ENCODE measurements around the gene LTF. TPM values are rescaled to one million over a fixed set of nuclear protein-coding genes. Genes with fewer than 3 reads are reported as not detected.
"Not testable (repeated sequence)": the region's sequence is repeated elsewhere in the genome, so short reads cannot be mapped to it uniquely, and the experiment has no call there.

LTF gene
- total RNA-seq, 2 experiments from 2014 or later = not detected

DNA sequence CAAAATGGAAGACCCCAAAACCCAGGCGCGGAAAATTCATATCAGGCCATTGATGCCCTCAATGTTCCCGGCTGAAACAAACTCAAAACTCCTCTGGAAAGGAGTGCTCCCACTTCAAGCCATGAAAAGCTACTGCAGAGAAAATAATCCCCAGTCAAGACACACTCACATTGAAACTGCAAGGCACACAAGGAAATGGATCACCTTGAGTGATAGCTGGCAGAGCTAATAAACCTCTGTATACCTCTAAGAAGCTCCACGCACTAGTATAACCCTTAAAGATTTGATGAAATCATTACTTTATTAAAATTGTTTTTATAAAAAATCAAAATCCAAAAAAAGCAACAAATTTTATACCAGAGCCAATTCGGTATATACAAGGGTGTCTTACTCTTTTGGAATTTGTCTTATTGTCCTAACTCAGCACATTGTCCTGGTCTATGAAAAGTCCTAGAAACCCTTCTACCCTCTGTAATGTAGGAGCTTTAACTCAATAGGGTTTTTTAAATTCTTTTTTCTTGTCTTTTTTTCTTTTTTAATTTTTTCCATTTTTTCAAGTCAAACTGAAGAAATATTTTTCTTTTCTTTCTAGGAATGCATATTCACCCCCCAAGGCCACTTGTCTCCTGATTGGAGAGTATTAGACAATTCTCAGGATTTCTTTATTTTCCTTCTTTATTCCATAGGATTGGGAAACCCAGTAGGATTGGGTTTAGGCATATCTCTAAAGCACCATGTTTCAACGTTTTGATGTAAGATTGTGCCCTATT, 66.3 kb downstream of the LTF start:
- Mint-ChIP-seq H3K4me1 (peaks cover 18% of the 10 kb centered on the region), H3K27me3 (peaks cover 12% of the 10 kb centered on the region), H3K4me3 (no peak overlapping the region), H3K27ac (no peak overlapping the region), H3K36me3 (ENCODE audit: low read depth) (no peaks in the 10 kb centered on the region), H3K9me3 (peaks cover 4% of the 10 kb centered on the region)
- CTCF ChIA-PET = interaction anchor here (0.6 to 1.0 kb wide), 3 partner anchors 9 to 485 kb away, joined by 3 to 4 read pairs (median 4); no protein-coding TSS in a partner anchor
- DNase-seq = no peak
- POLR2A ChIA-PET = no interaction called here

DNA sequence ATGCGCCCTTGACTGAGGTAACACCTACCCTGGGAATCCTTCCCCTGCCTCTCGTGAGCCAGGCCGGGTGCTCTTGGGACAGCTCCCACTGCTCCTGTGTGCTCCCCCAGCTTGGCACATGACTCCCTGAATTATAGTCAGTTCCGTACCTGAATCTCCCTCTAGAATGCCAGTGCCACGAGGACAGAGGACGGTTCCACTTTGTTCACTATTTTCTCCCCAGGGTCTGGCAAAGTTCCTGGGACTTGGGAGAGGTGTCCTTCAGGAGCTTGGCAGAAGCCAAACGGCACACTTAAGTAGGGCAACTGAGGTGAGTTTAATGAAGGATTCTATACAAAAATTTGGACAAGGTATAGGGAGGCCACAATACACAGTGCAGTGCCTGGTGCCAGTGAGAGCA, 67.6 kb downstream of the LTF start:
- Mint-ChIP-seq H3K4me1 (peaks cover 18% of the 10 kb centered on the region), H3K9me3 (peaks cover 2% of the 10 kb centered on the region), H3K36me3 (ENCODE audit: low read depth) (no peaks in the 10 kb centered on the region), H3K27ac (no peak overlapping the region), H3K27me3 (peaks cover 6% of the 10 kb centered on the region), H3K4me3 (no peak overlapping the region)
- no peak for DNase-seq
- ChIA-PET CTCF (no interaction called here), POLR2A (no interaction called here)

DNA sequence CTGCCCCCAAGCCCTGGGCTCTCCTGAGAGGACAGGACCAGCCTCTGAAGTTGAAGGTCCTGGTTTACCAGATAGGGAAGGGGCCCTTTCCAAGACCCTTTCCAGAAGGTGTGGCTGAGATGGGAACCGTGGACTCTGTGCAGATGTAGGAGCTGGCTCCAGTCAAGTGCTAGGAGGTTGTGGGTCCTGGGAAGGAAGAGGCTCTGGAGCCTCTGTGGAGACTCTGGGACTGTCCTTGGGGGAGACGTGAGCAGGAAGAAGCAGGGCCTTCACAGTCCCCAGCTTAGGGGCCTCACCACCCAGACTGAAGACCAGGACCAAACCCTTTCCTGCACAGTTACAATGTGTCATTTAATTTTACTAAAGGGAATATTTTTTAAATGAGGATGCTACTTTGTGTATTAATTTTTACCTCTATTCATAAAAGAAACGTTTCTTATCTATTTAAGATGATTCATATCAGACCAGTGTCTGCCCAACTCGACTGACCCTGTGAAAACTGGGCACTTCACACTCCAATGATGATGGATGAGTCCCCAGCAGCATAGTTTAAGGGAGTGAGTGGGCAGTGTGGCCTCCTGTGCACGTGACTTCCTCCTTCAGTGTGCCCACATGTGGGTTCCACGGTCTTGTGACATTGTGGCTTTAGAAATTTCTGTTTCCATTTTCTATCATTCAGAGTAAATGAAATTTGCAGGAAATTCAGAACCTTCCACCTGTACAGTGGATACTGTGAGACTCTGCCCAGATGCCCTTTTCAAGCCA, 68.8 kb downstream of the LTF start:
- Mint-ChIP-seq H3K27me3 (peaks cover 6% of the 10 kb centered on the region), H3K4me3 (no peak overlapping the region), H3K36me3 (ENCODE audit: low read depth) (no peaks in the 10 kb centered on the region), H3K4me1 (peaks cover 18% of the 10 kb centered on the region), H3K9me3 (peaks cover 2% of the 10 kb centered on the region), H3K27ac (no peak overlapping the region)
- POLR2A ChIA-PET = no interaction called here
- CTCF ChIA-PET = interaction anchor here (0.6 to 1.0 kb wide), 2 partner anchors 18 to 103 kb away, joined by 3 read pairs; no protein-coding TSS in a partner anchor
- DNase-seq = no peak

DNA sequence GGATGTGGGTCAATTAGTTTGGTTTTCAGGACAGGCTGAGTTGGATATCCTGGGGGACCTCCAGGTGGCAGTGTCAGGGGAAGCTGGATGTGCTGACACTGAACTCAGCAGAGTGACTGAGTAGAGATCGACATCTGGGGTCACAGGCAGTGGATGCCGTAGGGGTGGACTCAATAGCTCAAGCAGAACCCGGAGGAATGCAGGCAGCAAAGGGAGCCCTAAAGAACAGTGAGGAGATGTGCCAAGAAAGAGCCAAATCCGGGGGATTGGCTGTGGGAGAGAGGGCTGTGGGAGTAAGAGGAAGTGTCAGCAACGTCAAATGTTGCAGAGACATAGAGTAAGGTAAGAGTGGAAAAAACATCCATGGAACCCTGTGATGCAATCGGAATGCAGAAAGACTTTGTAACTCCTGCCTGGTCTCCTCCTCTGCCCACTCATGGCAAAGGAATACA, 69.5 kb downstream of the LTF start:
- ChIA-PET POLR2A (no interaction called here), CTCF (interaction anchor here (1.0 kb wide), 1 partner anchor 17 kb away, joined by 3 read pairs; no protein-coding TSS in a partner anchor)
- DNase-seq = no peak
- Mint-ChIP-seq H3K36me3 (ENCODE audit: low read depth) (no peaks in the 10 kb centered on the region), H3K27ac (no peak overlapping the region), H3K4me1 (peaks cover 18% of the 10 kb centered on the region), H3K27me3 (peaks cover 6% of the 10 kb centered on the region), H3K4me3 (no peak overlapping the region), H3K9me3 (peaks cover 2% of the 10 kb centered on the region)

DNA sequence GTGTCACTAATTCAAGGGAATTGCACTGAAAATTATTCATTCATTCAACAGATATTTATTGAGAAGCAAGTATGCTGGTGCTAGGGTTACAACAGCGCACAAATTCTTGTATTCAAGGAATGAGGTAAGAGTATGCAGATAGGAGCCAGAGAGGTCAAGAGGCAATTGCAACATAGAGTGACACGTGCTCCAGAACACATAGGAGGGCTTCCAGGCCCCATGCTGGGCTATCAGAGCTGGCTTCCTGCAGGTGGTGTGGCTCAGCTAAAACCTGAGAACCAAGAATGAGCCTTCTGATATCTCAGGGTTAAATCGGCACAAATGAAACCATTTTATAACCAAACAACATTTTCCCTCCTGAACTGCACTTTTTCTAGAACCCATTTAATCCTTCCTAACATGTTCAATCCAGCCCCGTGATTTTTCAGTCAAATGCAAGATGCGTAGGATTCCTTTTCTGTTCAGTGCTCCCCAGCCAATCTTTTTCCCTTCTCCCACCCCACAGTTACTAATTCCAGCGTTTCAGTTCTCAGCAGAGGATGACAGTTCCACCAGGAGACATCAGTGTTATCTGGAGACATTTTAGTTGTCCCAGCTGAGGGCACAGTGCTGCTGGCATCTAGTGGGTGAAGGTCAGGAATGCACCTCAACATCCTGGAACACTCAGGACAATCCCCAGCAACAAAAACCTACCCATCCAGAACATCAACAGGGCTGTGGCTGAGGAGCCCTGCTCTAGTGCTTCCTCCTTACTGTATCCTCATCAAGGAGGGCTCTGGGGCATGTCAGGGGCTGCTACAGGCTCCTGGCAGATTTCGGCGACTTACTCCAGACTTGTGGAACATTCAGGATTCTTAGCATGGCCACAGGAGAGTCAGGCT, 70.9 kb downstream of the LTF start:
- no peaks in the 10 kb centered on the region for H3K36me3 Mint-ChIP-seq (ENCODE audit: low read depth)
- no peak overlapping the region for H3K4me3 Mint-ChIP-seq
- ChIA-PET CTCF (interaction anchor here (0.7 kb wide), 1 partner anchor 37 kb away, joined by 3 read pairs; no protein-coding TSS in a partner anchor), POLR2A (no interaction called here)
- DNase-seq = no peak
- H3K27me3 Mint-ChIP-seq = peaks cover 6% of the 10 kb centered on the region
- peaks cover 18% of the 10 kb centered on the region for H3K4me1 Mint-ChIP-seq
- peaks cover 2% of the 10 kb centered on the region for H3K9me3 Mint-ChIP-seq
- no peak overlapping the region for H3K27ac Mint-ChIP-seq

DNA sequence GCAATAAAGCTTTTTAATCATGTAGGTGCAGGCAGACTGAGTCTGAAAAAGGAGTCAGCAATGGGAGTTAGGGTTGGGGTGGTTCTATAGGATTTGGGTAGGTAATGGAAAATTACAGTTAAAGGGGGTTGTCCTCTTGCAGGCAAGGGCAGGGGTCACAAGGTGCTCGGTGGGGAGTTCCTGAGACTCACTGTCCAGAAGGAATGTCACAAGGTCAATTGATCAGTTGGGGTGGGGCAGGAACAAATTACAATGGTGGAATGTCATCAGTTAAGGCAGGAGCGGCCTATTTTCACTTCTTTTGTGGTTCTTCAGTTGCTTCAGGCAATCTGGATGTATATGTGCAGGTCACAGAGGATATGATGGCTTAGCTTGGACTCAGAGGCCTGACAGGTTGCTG, 71.7 kb downstream of the LTF start:
- peaks cover 2% of the 10 kb centered on the region for H3K9me3 Mint-ChIP-seq
- DNase-seq = no peak
- no peak overlapping the region for H3K27ac Mint-ChIP-seq
- peaks cover 18% of the 10 kb centered on the region for H3K4me1 Mint-ChIP-seq
- POLR2A ChIA-PET = no interaction called here
- peaks cover 4% of the 10 kb centered on the region for H3K27me3 Mint-ChIP-seq
- H3K36me3 Mint-ChIP-seq (ENCODE audit: low read depth) = no peaks in the 10 kb centered on the region
- no peak overlapping the region for H3K4me3 Mint-ChIP-seq
- CTCF ChIA-PET = interaction anchor here (0.5 to 0.7 kb wide), 2 partner anchors 16 to 36 kb away, joined by 3 read pairs; no protein-coding TSS in a partner anchor

DNA sequence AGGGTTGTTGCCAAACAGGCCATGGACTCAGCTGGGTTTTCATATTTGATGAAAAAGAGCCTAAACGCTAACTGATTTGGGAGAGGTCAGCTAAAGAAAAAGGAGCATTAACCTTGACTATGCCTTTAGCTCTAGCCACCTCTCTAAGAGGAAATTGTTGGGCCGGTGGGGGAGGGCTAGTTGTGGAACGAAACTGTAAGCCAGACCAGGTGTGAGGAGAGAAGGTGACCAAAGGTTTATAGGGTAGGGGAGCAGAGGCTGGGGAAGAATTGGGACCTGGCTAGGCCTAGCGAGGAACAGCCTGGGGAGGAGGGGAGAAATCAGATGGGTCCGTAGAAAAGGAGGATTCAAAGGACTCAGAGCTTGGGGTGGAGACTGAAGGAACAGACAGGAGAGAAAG, 73.2 kb downstream of the LTF start:
- POLR2A ChIA-PET, H3K27ac Mint-ChIP-seq: not testable (repeated sequence)

DNA sequence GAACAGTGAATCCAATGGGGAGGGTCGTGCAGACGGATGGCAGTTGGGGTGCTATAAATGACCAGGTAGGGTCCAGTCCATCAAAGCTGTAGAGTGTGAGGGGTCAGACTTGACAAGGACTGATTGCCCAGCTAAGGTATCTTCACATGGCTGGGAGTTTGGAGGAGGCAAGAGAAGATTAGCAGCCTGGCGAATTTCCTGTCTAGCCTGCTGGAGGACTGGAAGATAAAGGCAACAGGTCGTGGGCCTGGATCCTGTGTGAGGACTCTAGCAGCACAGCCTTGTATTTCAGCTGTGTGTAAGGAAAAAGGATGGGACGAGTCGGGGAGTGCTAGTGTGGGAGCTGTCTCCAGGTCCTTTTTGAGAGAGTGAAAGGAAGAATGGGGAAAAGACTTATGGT, 75.4 kb downstream of the LTF start:
- Mint-ChIP-seq H3K9me3 (peaks cover 3% of the 10 kb centered on the region), H3K36me3 (ENCODE audit: low read depth) (no peaks in the 10 kb centered on the region), H3K4me3 (no peak overlapping the region), H3K27ac (no peak overlapping the region), H3K27me3 (no peaks in the 10 kb centered on the region), H3K4me1 (peaks cover 11% of the 10 kb centered on the region)
- POLR2A ChIA-PET = no interaction called here
- CTCF ChIA-PET = interaction anchor here (0.8 kb wide), 1 partner anchor 9 kb away, joined by 4 read pairs; no protein-coding TSS in a partner anchor
- DNase-seq = no peak

More for the DNA sequence above, 73.2 kb downstream of the LTF start:
- H3K36me3 Mint-ChIP-seq (ENCODE audit: low read depth); H3K4me3 Mint-ChIP-seq; H3K4me1 Mint-ChIP-seq; H3K27me3 Mint-ChIP-seq; H3K9me3 Mint-ChIP-seq; DNase-seq; CTCF ChIA-PET: not testable (repeated sequence)

DNA sequence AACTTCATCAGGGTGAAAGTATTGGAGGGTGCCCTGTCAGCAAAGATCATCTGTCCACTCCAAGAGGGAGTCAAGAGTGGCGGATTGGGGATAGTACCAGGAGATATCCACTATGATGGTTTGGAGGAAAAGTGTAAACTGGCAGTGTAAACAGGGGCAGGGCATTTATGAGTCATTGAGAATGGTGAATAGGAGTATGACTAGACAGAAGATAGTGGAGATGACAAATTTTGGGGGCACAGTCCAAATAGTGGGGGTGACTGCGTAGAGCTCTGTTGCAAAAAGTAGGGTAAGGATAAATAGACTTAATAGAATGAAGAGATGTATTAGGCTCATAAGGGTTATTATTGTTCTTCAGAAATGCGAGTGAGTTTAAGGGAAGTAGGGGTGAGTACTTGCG, 75.9 kb downstream of the LTF start:
- H3K9me3 Mint-ChIP-seq; H3K36me3 Mint-ChIP-seq (ENCODE audit: low read depth); H3K4me3 Mint-ChIP-seq; POLR2A ChIA-PET; H3K27ac Mint-ChIP-seq; DNase-seq; H3K27me3 Mint-ChIP-seq: not testable (repeated sequence)
- peaks cover 15% of the 10 kb centered on the region for H3K4me1 Mint-ChIP-seq
- CTCF ChIA-PET = interaction anchor here (0.8 kb wide), 1 partner anchor 9 kb away, joined by 4 read pairs; no protein-coding TSS in a partner anchor

DNA sequence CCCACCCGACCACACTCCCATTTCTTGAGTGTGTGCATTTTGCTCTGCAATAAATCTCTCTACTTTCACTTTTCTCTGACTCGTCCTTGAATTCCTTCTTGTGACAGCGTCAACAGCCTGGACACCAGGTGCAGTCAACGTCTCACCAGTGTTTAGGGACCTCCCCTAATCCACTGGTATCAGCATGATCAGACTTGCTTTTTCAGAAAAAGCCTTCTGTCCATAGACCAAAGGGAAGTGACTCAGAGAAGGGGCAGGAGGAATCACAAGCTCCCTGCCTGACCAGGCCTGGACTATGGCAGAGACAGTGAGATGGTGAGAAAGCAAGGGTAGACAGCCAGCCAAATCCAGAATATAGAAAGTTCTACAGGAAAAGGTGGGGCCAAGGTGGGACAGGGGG, 78.5 kb downstream of the LTF start:
- H3K4me3 Mint-ChIP-seq = no peak overlapping the region
- H3K27me3 Mint-ChIP-seq = no peaks in the 10 kb centered on the region
- no peak for DNase-seq
- peaks cover 27% of the 10 kb centered on the region for H3K4me1 Mint-ChIP-seq
- ChIA-PET POLR2A (interaction anchor here (0.7 kb wide), 1 partner anchor 68 kb away, joined by 8 read pairs; no protein-coding TSS in a partner anchor), CTCF (interaction anchor here (0.9 to 1.4 kb wide), 5 partner anchors 8 to 61 kb away, joined by 3 read pairs; no protein-coding TSS in a partner anchor)
- no peaks in the 10 kb centered on the region for H3K36me3 Mint-ChIP-seq (ENCODE audit: low read depth)
- no peak overlapping the region for H3K27ac Mint-ChIP-seq
- H3K9me3 Mint-ChIP-seq = peaks cover 3% of the 10 kb centered on the region

Data from activated CD4-positive, alpha-beta T cell treated with anti-CD3 and anti-CD28 coated beads, Interleukin-2, amount 10 ng/mL, durations not matched to agents 7 days and 5 days (primary cell).